22Rv1 (cell line): Measurements from ENCODE around the gene TMEM176A.
A peak's percentile ranks its signal among the peaks of the same experiment; 100 is the strongest.
"Not testable (repeated sequence)": the region's sequence is repeated elsewhere in the genome, so short reads cannot be mapped to it uniquely, and the experiment has no call there.

ENCODE experiments used
- H3K27ac ChIP-seq: fragments of 450-650 bp; 2 replicates; pipeline ENCODE4 v1.5.1; 2017
- ZFX ChIP-seq: fragments of 450-650 bp; IDR thresholded peaks from 2 replicates; pipeline ENCODE4 v1.6.1; 2017; ENCODE audit warnings: antibody characterized with exemption, borderline replicate concordance
- TF ChIP-seq, protein P1 (sequence below): fragments of 450-650 bp; IDR thresholded peaks from 2 replicates; pipeline ENCODE4 v1.5.1; 2017; ENCODE audit warnings: mild to moderate bottlenecking

TMEM176A gene

GRCh38 chr7:150805864-150806263 lies 5.3 kb downstream of the TMEM176A start:
- TF ChIP-seq ZFX: no peak
- TF ChIP-seq, protein P1, sequence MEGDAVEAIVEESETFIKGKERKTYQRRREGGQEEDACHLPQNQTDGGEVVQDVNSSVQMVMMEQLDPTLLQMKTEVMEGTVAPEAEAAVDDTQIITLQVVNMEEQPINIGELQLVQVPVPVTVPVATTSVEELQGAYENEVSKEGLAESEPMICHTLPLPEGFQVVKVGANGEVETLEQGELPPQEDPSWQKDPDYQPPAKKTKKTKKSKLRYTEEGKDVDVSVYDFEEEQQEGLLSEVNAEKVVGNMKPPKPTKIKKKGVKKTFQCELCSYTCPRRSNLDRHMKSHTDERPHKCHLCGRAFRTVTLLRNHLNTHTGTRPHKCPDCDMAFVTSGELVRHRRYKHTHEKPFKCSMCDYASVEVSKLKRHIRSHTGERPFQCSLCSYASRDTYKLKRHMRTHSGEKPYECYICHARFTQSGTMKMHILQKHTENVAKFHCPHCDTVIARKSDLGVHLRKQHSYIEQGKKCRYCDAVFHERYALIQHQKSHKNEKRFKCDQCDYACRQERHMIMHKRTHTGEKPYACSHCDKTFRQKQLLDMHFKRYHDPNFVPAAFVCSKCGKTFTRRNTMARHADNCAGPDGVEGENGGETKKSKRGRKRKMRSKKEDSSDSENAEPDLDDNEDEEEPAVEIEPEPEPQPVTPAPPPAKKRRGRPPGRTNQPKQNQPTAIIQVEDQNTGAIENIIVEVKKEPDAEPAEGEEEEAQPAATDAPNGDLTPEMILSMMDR: no peak
- no peak overlapping the region for H3K27ac ChIP-seq

DNA sequence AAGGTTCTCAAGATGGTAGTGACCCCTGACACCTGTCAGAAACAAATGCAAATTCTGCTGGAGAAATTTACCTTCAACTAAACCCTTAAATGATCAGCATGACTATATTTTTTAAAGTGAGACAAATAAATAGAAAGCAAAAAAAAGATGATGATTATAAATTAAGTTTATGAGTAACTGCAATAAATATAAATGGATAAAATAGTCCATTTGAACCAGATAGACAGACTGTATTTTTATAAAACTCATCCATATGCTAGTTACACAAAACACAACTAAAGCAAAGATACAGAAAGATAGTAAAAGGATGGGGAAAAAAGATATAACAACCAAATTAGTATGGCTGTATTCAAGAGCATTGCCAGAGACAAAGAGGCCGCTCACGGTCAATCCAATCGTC lies 5.9 kb downstream of the TMEM176A start:
- H3K27ac ChIP-seq: no peak overlapping the region
- TF ChIP-seq, protein P1: no peak
- no peak for TF ChIP-seq ZFX

DNA sequence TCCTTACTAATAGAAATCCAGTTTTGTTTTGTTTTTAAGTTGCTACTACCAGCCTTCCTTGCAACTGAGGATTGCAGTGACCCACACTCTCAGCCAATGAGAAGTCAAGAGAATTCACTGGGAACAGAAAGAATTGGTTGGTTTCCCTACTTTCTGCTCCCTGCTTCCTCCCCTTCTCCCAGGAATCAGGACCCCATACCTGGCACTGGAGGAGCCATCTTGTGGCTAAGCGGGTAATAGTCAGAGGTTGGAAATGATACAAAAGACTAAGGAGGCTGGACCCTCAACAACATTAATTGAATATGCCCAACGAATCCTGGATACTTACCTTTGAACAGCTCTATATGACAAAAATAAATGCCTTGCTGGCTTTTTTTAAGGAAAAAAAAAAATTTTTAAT lies 6.3 kb downstream of the TMEM176A start:
- H3K27ac ChIP-seq: no peak overlapping the region
- TF ChIP-seq ZFX: no peak
- TF ChIP-seq, protein P1: 0 out of 2 replicates have a peak, but pooled peaks have one; percentile 9

GRCh38 chr7:150807616-150808438 lies 7.3 kb downstream of the TMEM176A start:
- H3K27ac ChIP-seq: not testable (repeated sequence)

DNA sequence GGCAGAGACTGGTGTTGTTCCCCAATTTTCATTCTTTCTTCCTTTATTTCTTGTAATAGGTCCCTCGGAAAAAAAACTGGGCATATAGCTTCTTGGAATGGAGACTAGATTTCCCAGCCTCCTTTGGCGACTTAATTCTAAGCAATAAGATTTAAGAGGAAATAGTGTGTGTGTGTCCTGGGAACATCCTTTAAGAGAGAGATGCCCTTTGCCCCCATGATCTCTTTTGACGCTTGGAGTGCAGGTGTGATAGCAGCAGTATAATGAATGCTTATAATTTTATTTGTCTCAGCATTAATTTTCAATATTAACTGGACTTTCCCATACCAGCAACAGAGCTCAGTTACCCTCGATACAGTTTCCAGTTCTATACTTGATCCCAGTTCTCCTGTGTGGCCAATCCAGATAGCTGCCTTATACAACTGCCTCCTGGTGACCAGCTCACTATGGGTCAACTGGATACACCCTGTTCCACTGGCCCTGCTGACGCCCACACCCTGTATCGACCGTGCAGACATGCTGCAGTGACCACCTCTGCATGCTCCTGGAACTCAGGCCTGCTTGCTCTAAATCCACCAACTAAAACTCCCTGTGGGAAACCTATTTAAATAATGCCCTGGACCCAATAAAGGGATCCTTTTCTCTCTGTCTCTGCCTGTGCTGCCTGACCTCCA lies 13.9 kb downstream of the TMEM176A start:
- H3K27ac ChIP-seq: no peak overlapping the region
- TF ChIP-seq, protein P1: no peak
- no peak for TF ChIP-seq ZFX

DNA sequence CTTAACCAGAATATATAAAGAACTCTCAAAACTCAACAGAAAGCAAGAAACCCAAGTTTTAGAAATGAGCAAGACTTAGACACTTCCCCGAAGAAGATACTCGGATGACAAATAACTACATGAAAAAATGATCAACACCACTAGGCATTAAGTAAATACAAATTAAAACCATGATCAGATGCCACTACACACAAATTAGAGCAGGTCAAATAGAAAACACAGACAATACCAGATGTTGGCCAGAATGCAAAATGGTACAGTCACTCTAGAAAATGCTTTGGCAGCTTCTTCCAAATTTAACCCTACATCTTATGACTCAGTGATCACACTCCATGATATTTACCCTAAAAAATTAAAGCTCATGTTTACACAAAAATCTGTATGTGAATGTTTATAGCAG lies 18.4 kb downstream of the TMEM176A start:
- H3K27ac ChIP-seq: no peak overlapping the region
- TF ChIP-seq, protein P1: no peak
- no peak for TF ChIP-seq ZFX

DNA sequence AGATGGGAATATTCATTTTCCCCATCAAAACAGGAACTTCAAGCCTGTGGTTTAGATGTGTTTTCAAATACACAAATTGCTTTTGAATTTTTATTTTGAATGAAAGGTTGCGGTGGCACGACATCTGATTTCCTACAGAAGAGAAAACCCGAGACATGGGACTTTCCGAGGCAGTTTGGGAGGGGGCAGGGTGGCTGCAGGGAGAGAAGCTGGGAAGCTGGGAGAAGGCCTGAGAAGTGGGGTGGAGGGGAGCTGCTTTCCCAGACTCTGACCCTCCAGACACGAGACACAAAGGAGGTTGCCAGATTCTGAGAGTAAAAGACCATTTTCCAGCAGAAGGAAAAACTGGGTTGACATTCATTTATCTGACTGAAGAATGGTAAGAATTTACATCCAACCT lies 19.6 kb downstream of the TMEM176A start:
- H3K27ac ChIP-seq: no peak overlapping the region
- no peak for TF ChIP-seq ZFX
- TF ChIP-seq, protein P1: no peak
